Measurements from ENCODE around the gene GRK5. TPM values are rescaled to one million over a fixed set of nuclear protein-coding genes. Genes with fewer than 3 reads are reported as not detected.

The GRK5 gene
- total RNA-seq, 1 experiment from 2014 or later: 29.0 TPM

GRCh38 chr10:119246862-119247549 lies 39.6 kb downstream of the GRK5 start:
- ChIA-PET CTCF (interaction anchor here (0.6 to 1.3 kb wide), 5 partner anchors 21 to 247 kb away, joined by 3 to 17 read pairs (median 5); no protein-coding TSS in a partner anchor), POLR2A (interaction anchor here (0.6 to 1.4 kb wide), 5 partner anchors 10 to 39 kb away, joined by 3 to 10 read pairs (median 7); partner anchors contain the start of gene GRK5)
- DNase-seq (ENCODE audit: low read depth, low spot score) (no peak), ATAC-seq (peak; percentile 76)
- Histone ChIP-seq H3K36me3 (ENCODE audit: control insufficient read depth, insufficient read depth, low read length) (no peaks in the 10 kb centered on the region), H3K4me3 (ENCODE audit: low read depth in 2 of 2, low read length in 2 of 2) (peak overlapping the region; percentile 9 to 25; a peak in 3 of 4 replicates), H3K27me3 (ENCODE audit: control insufficient read depth, insufficient read depth, low read length) (no peaks in the 10 kb centered on the region), H3K4me1 (ENCODE audit: control insufficient read depth, insufficient read depth, low read length) (peaks cover 54% of the 10 kb centered on the region), H3K9me3 (ENCODE audit: control insufficient read depth, insufficient read depth, low read depth, low read length) (no peaks in the 10 kb centered on the region), H3K27ac (ENCODE audit: low read length) (peak overlapping the region; percentile 87)
- in situ Hi-C loops (cut with HindIII; ENCODE audit: low pct_unique_long_range_greater_than_20kb, low sequenced_read_pairs) (no loop called here), intact Hi-C loops (cut with micrococcal nuclease; ENCODE audit: unreplicated experiment) (no loop called here)
- peak; percentile 99 for TF ChIP-seq TCF7L2 (IDR thresholded peaks at IDR 0.05; ENCODE audit: low read depth, low read length)
- no peak for TF ChIP-seq SIN3A (IDR thresholded peaks at IDR 0.05; ENCODE audit: borderline replicate concordance, insufficient read depth, low read depth, low read length)
- BruUV-seq (replicated peaks): no TSS peak

DNA sequence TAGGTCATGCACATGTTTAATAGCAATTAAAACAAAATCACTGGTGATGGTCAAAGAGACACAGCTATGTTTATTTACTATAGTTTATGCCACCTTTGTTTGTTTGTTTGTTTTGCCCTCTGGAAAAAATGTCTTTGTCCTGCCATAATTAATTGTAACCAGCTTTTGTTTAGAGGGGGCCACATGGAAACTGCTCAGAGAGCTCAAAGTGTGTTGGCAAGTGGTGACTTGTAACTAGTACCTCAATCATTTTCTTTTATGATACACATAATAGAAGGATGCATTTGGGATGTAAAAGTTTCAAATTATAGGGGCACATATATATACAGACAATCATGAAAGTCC lies 40.2 kb downstream of the GRK5 start:
- H3K4me3 ChIP-seq (ENCODE audit: low read depth in 2 of 2, low read length in 2 of 2): peak overlapping the region in 1 of 2 experiments; percentile 25; a peak in 1 of 4 replicates
- no peaks in the 10 kb centered on the region for H3K9me3 ChIP-seq (ENCODE audit: control insufficient read depth, insufficient read depth, low read depth, low read length)
- DNase-seq (ENCODE audit: low read depth, low spot score): no peak
- intact Hi-C loops (cut with micrococcal nuclease; ENCODE audit: unreplicated experiment) (no loop called here), in situ Hi-C loops (cut with HindIII; ENCODE audit: low pct_unique_long_range_greater_than_20kb, low sequenced_read_pairs) (no loop called here)
- H3K27ac ChIP-seq (ENCODE audit: low read length): peak overlapping the region; percentile 87
- BruUV-seq (replicated peaks): no TSS peak
- POLR2A ChIA-PET: interaction anchor here (0.6 to 1.4 kb wide), 5 partner anchors 10 to 40 kb away, joined by 3 to 10 read pairs (median 7); partner anchors contain the start of gene GRK5
- 0 out of 2 replicates have a peak, but pooled peaks have one; percentile 0 for ATAC-seq
- H3K36me3 ChIP-seq (ENCODE audit: control insufficient read depth, insufficient read depth, low read length): no peaks in the 10 kb centered on the region
- CTCF ChIA-PET: interaction anchor here (0.6 to 0.9 kb wide), 2 partner anchors 25 to 38 kb away, joined by 3 to 5 read pairs; no protein-coding TSS in a partner anchor
- peak; percentile 51; the same call in 1 of the 2 replicates for TF ChIP-seq POLR2AphosphoS5 (IDR thresholded peaks at IDR 0.05; ENCODE audit: low read depth, low read length)
- no peak for TF ChIP-seq SIN3A (IDR thresholded peaks at IDR 0.05; ENCODE audit: borderline replicate concordance, insufficient read depth, low read depth, low read length)
- TF ChIP-seq TCF7L2 (IDR thresholded peaks at IDR 0.05; ENCODE audit: low read depth, low read length): peak; percentile 91
- H3K27me3 ChIP-seq (ENCODE audit: control insufficient read depth, insufficient read depth, low read length): no peaks in the 10 kb centered on the region
- peaks cover 59% of the 10 kb centered on the region for H3K4me1 ChIP-seq (ENCODE audit: control insufficient read depth, insufficient read depth, low read length)

- H3K27me3 ChIP-seq (ENCODE audit: control insufficient read depth, insufficient read depth, low read length): no peaks in the 10 kb centered on the region
- intact Hi-C loops (cut with micrococcal nuclease; ENCODE audit: unreplicated experiment) (no loop called here), in situ Hi-C loops (cut with HindIII; ENCODE audit: low pct_unique_long_range_greater_than_20kb, low sequenced_read_pairs) (no loop called here)
- peaks cover 66% of the 10 kb centered on the region for H3K4me1 ChIP-seq (ENCODE audit: control insufficient read depth, insufficient read depth, low read length)
- DNase-seq (ENCODE audit: low read depth, low spot score): no peak
- CTCF ChIA-PET: no interaction called here
- TF ChIP-seq, protein P1, sequence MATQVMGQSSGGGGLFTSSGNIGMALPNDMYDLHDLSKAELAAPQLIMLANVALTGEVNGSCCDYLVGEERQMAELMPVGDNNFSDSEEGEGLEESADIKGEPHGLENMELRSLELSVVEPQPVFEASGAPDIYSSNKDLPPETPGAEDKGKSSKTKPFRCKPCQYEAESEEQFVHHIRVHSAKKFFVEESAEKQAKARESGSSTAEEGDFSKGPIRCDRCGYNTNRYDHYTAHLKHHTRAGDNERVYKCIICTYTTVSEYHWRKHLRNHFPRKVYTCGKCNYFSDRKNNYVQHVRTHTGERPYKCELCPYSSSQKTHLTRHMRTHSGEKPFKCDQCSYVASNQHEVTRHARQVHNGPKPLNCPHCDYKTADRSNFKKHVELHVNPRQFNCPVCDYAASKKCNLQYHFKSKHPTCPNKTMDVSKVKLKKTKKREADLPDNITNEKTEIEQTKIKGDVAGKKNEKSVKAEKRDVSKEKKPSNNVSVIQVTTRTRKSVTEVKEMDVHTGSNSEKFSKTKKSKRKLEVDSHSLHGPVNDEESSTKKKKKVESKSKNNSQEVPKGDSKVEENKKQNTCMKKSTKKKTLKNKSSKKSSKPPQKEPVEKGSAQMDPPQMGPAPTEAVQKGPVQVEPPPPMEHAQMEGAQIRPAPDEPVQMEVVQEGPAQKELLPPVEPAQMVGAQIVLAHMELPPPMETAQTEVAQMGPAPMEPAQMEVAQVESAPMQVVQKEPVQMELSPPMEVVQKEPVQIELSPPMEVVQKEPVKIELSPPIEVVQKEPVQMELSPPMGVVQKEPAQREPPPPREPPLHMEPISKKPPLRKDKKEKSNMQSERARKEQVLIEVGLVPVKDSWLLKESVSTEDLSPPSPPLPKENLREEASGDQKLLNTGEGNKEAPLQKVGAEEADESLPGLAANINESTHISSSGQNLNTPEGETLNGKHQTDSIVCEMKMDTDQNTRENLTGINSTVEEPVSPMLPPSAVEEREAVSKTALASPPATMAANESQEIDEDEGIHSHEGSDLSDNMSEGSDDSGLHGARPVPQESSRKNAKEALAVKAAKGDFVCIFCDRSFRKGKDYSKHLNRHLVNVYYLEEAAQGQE (IDR thresholded peaks at IDR 0.05; ENCODE audit: insufficient read depth in 1 of 2, low read depth in 2 of 2, low read length in 1 of 2): no peak
- TF ChIP-seq POLR2AphosphoS5 (IDR thresholded peaks at IDR 0.05; ENCODE audit: low read depth, low read length) (no peak), TCF7L2 (IDR thresholded peaks at IDR 0.05; ENCODE audit: low read depth, low read length) (no peak), SIN3A (IDR thresholded peaks at IDR 0.05; ENCODE audit: borderline replicate concordance, insufficient read depth, low read depth, low read length) (no peak)
- TF ChIP-seq, protein P2, sequence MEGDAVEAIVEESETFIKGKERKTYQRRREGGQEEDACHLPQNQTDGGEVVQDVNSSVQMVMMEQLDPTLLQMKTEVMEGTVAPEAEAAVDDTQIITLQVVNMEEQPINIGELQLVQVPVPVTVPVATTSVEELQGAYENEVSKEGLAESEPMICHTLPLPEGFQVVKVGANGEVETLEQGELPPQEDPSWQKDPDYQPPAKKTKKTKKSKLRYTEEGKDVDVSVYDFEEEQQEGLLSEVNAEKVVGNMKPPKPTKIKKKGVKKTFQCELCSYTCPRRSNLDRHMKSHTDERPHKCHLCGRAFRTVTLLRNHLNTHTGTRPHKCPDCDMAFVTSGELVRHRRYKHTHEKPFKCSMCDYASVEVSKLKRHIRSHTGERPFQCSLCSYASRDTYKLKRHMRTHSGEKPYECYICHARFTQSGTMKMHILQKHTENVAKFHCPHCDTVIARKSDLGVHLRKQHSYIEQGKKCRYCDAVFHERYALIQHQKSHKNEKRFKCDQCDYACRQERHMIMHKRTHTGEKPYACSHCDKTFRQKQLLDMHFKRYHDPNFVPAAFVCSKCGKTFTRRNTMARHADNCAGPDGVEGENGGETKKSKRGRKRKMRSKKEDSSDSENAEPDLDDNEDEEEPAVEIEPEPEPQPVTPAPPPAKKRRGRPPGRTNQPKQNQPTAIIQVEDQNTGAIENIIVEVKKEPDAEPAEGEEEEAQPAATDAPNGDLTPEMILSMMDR (IDR thresholded peaks at IDR 0.05): no peak
- POLR2A ChIA-PET: interaction anchor here (0.6 to 1.4 kb wide), 3 partner anchors 23 to 478 kb away, joined by 3 to 10 read pairs (median 3); partner anchors contain the start of gene INPP5F
- no peak overlapping the region for H3K4me3 ChIP-seq (ENCODE audit: low read depth in 2 of 2, low read length in 2 of 2)
- BruUV-seq (replicated peaks): no TSS peak
- H3K36me3 ChIP-seq (ENCODE audit: control insufficient read depth, insufficient read depth, low read length): no peaks in the 10 kb centered on the region
- peak overlapping the region; percentile 87 for H3K27ac ChIP-seq (ENCODE audit: low read length)
- ATAC-seq: no peak
- no peaks in the 10 kb centered on the region for H3K9me3 ChIP-seq (ENCODE audit: control insufficient read depth, insufficient read depth, low read depth, low read length)
Observed at GRCh38 chr10:119248184-119248583, 40.8 kb downstream of the GRK5 start.

All from Panc1 (cell line).